SK-N-SH (cell line): ENCODE data around the gene RBM46. TPM values are rescaled to one million over a fixed set of nuclear protein-coding genes. Genes with fewer than 3 reads are reported as not detected.
"Not testable (repeated sequence)": the region's sequence is repeated elsewhere in the genome, so short reads cannot be mapped to it uniquely, and the experiment has no call there.

ENCODE experiments used
- CTCF ChIA-PET: fragments of 300-600, 350-600 bp; formaldehyde crosslinking; extraction: SDS; loops from one replicate; lab custom pipeline; 2021; lab: Yijun Ruan, JAX
- POLR2A ChIA-PET: fragments of 350-600 bp; sonication (Branson Sonifier 250); formaldehyde crosslinking; extraction: SDS; loops from one replicate; lab custom pipeline; 2020; ENCODE audit warnings: antibody characterized with exemption, inconsistent platforms; lab: Yijun Ruan, JAX
- DNase-seq: peaks from one replicate; pipeline ENCODE4 v3.0.0; 2012
- H2AFZ ChIP-seq: fragments of 200-600 bp; sonication (generic); 2 replicates; pipeline ENCODE4 v1.8.1; 2016; ENCODE audit warnings: antibody characterized with exemption, mild to moderate bottlenecking, low read depth
- H3F3A ChIP-seq: fragments of 200-600 bp; sonication (generic); replicated peaks from 2 replicates; pipeline ENCODE3; 2016; ENCODE audit warnings: antibody characterized with exemption, mild to moderate bottlenecking; ENCODE audit not compliant: insufficient read depth
- H3K27ac ChIP-seq, 2 experiments: fragments of 200-500 bp in 1 of 2; fragments of 200-600 bp in 1 of 2; sonication (Bioruptor generic) in 1 of 2; sonication (generic), shearing (Covaris generic) in 1 of 2; 2 replicates each; pipeline versions ENCODE4 v1.5.1 to v1.6.1; 2014 to 2016; ENCODE audit warnings: low read depth in 2 of 2, inconsistent platforms in 1 of 2, low read length in 1 of 2, mild to moderate bottlenecking in 1 of 2, mixed read lengths in 1 of 2
- H3K27me3 ChIP-seq: fragments of 200-600 bp; sonication (generic), shearing (Covaris generic); 2 replicates; pipeline ENCODE4 v1.6.1; 2016; ENCODE audit warnings: mixed run types; ENCODE audit not compliant: insufficient read depth
- H3K36me3 ChIP-seq, 2 experiments: fragments of 200-500 bp in 1 of 2; fragments of 200-600 bp in 1 of 2; sonication (Bioruptor generic) in 1 of 2; sonication (generic) in 1 of 2; replicated peaks in 1 of 2; 2 replicates each; pipeline versions ENCODE3 to v1.5.1; 2014 to 2016; ENCODE audit warnings: low read length in 1 of 2, mild to moderate bottlenecking in 1 of 2; ENCODE audit not compliant: insufficient read depth in 2 of 2, control insufficient read depth in 1 of 2
- H3K4me1 ChIP-seq, 2 experiments: fragments of 200-500 bp in 1 of 2; fragments of 200-600 bp in 1 of 2; sonication (Bioruptor generic) in 1 of 2; sonication (generic), shearing (Covaris generic) in 1 of 2; 2 replicates each; pipeline versions ENCODE4 v1.5.1 to v1.6.1; 2014 to 2016; ENCODE audit warnings: low read depth in 1 of 2, low read length in 1 of 2, mixed run types in 1 of 2; ENCODE audit not compliant: insufficient read depth in 2 of 2, control insufficient read depth in 1 of 2
- H3K4me2 ChIP-seq: fragments of 200-600 bp; sonication (generic), shearing (Covaris generic); 2 replicates; pipeline ENCODE4 v1.6.1; 2017; ENCODE audit warnings: mixed run types
- H3K4me3 ChIP-seq, 2 experiments: fragments of 200-500 bp in 1 of 2; fragments of 200-600 bp in 1 of 2; sonication (Bioruptor generic) in 1 of 2; sonication (generic), shearing (Covaris generic) in 1 of 2; 2 replicates each; pipeline versions ENCODE4 v1.5.1 to v1.8.1; 2014 to 2016; ENCODE audit warnings: low read depth in 2 of 2, inconsistent platforms in 1 of 2, low read length in 1 of 2, mild to moderate bottlenecking in 1 of 2, mixed read lengths in 1 of 2, moderate library complexity in 1 of 2
- H3K79me2 ChIP-seq: fragments of 200-600 bp; sonication (generic); 2 replicates; pipeline ENCODE4 v1.8.1; 2017; ENCODE audit warnings: mild to moderate bottlenecking; ENCODE audit not compliant: insufficient read depth
- H3K9ac ChIP-seq: fragments of 200-600 bp; sonication (generic); 2 replicates; pipeline ENCODE4 v1.6.1; 2017; ENCODE audit warnings: mixed run types
- H3K9me2 ChIP-seq: fragments of 200-600 bp; sonication (generic); 2 replicates; pipeline ENCODE4 v1.6.1; 2017; ENCODE audit warnings: mixed run types
- H3K9me3 ChIP-seq: fragments of 200-600 bp; sonication (generic); 2 replicates; pipeline ENCODE4 v1.6.1; 2017; ENCODE audit warnings: mixed run types, mild to moderate bottlenecking, moderate library complexity
- H4K20me1 ChIP-seq: fragments of 200-600 bp; sonication (generic); 2 replicates; pipeline ENCODE4 v1.6.1; 2017; ENCODE audit warnings: mild to moderate bottlenecking, mixed run types; ENCODE audit not compliant: insufficient read depth
- CHD2 ChIP-seq: fragments of 150-350 bp; IDR thresholded peaks from 2 replicates; pipeline ENCODE4 v1.6.1; 2018; ENCODE audit warnings: low read length; ENCODE audit not compliant: partially characterized antibody
- FOXM1 ChIP-seq: IDR thresholded peaks from 2 replicates; pipeline ENCODE4 v1.4.0; 2012; ENCODE audit warnings: low read depth, mild to moderate bottlenecking
- GABPA ChIP-seq: IDR thresholded peaks from 2 replicates; pipeline ENCODE4 v1.4.0; 2012; ENCODE audit warnings: low read depth, mild to moderate bottlenecking
- MXI1 ChIP-seq: IDR thresholded peaks from 2 replicates; pipeline ENCODE4 v1.6.1; 2012; ENCODE audit warnings: mild to moderate bottlenecking, low read depth, low read length, improper control_type of control experiment
- NRF1 ChIP-seq: IDR thresholded peaks from 2 replicates; pipeline ENCODE4 v1.6.1; 2012; ENCODE audit warnings: low read depth, mild to moderate bottlenecking, low read length
- POLR2AphosphoS5 ChIP-seq: IDR thresholded peaks from 2 replicates; pipeline ENCODE4 v1.6.1; 2012; ENCODE audit warnings: low read depth, low read length
- RCOR1 ChIP-seq: fragments of 150-350 bp; IDR thresholded peaks from 2 replicates; pipeline ENCODE4 v1.6.1; 2017; ENCODE audit warnings: antibody characterized with exemption, low read length
- RFX5 ChIP-seq: IDR thresholded peaks from 2 replicates; pipeline ENCODE4 v1.6.1; 2012; ENCODE audit warnings: mild to moderate bottlenecking, improper control_type of control experiment, low read length
- TAF1 ChIP-seq: IDR thresholded peaks from 2 replicates; pipeline ENCODE4 v1.6.1; 2012; ENCODE audit warnings: low read depth, mild to moderate bottlenecking, low read length, moderate library complexity, borderline replicate concordance
- TCF12 ChIP-seq: IDR thresholded peaks from 2 replicates; pipeline ENCODE4 v1.4.0; 2012
- TEAD4 ChIP-seq: IDR thresholded peaks from 2 replicates; pipeline ENCODE4 v1.4.0; 2012; ENCODE audit warnings: mild to moderate bottlenecking, borderline replicate concordance; ENCODE audit not compliant: insufficient read depth
- USF1 ChIP-seq: IDR thresholded peaks from 2 replicates; pipeline ENCODE4 v1.4.0; 2012; ENCODE audit warnings: low read depth, borderline replicate concordance
- YY1 ChIP-seq: IDR thresholded peaks from 2 replicates; pipeline ENCODE4 v1.4.0; 2012; ENCODE audit warnings: low read depth, mild to moderate bottlenecking
- WGBS: methylation state at CpG from one replicate; pipeline ENCODE4 v1.1.6; 2017; ENCODE audit warnings: low lambda C conversion rate; 5-methylcytosine and 5-hydroxymethylcytosine counted together
- polyA plus RNA-seq, 3 experiments: library from polyadenylated mRNA; depleted of rRNA; stranded (reverse); fragments of >200 nt; gene quantifications; 2 replicates each; pipeline ENCODE4 v1.2.3, GENCODE V29; 2012
- small RNA-seq, 7 experiments: library from RNA; depleted of rRNA; stranded (forward); fragments of <200 nt; gene quantifications; one replicate each; pipeline ENCODE3, GENCODE V24; 2012

RBM46 gene
- polyA plus RNA-seq, 1 of the 3 experiments (the other 2 are of a cell fraction) = not detected

GRCh38 chr4:154874049-154874448 lies 93.0 kb downstream of the RBM46 start:
- H2AFZ ChIP-seq, H3K9me3 ChIP-seq, H3K4me1 ChIP-seq, POLR2A ChIA-PET, H3K9me2 ChIP-seq, H3K36me3 ChIP-seq, H3K4me3 ChIP-seq, DNase-seq, CTCF ChIA-PET, H3F3A ChIP-seq, H3K79me2 ChIP-seq, H3K4me2 ChIP-seq, H3K9ac ChIP-seq, H3K27me3 ChIP-seq, H4K20me1 ChIP-seq, H3K27ac ChIP-seq: not testable (repeated sequence)
- 27% methylated on average over 4 of the region's 4 CpGs for WGBS

GRCh38 chr4:154877110-154877760 lies 96.2 kb downstream of the RBM46 start:
- TF ChIP-seq MXI1 (no peak), TAF1 (no peak), RFX5 (no peak), RCOR1 (no peak), USF1 (no peak), GABPA (no peak), POLR2AphosphoS5 (no peak), FOXM1 (no peak), YY1 (no peak), TEAD4 (no peak), TCF12 (no peak), NRF1 (no peak), CHD2 (no peak)

More at GRCh38 chr4:154877110-154877760, 96.2 kb downstream of the RBM46 start:
- H3F3A ChIP-seq = no peaks in the 10 kb centered on the region
- H3K27ac ChIP-seq = no peak overlapping the region
- H3K4me1 ChIP-seq = peaks cover 0 to 3% of the 10 kb centered on the region in 2 experiments; a peak in 1 of 4 replicates
- DNase-seq = no peak
- ChIA-PET CTCF (interaction anchor here (1.2 to 1.8 kb wide), 2 partner anchors 9 to 495 kb away, joined by 3 to 7 read pairs; no protein-coding TSS in a partner anchor), POLR2A (no interaction called here)
- no peak overlapping the region for H2AFZ ChIP-seq
- H3K27me3 ChIP-seq = no peaks in the 10 kb centered on the region
- H3K9ac ChIP-seq = no peak overlapping the region
- H3K79me2 ChIP-seq = no peaks in the 10 kb centered on the region
- no peaks in the 10 kb centered on the region for H3K9me2 ChIP-seq
- no peaks in the 10 kb centered on the region for H4K20me1 ChIP-seq
- H3K36me3 ChIP-seq = no peaks in the 10 kb centered on the region
- H3K4me3 ChIP-seq = no peak overlapping the region
- H3K4me2 ChIP-seq = no peak overlapping the region
- 26% methylated on average over 8 of the region's 8 CpGs for WGBS
- no peaks in the 10 kb centered on the region for H3K9me3 ChIP-seq

Small RNA genes within 50 kb of the gene (small RNA-seq; reads per million reads assigned to genes)
- gene RNU2-44P = 0 to 11.3 (median 0) reads per million in 7 experiments
- gene RNU2-66P = 0 reads per million in 7 experiments

Other genes with a start within 250 kb of the RBM46 start
- 64.8 and 84.6 TPM in 2 replicates for gene PLRG1, start 230.9 kb upstream of the RBM46 start, polyA plus RNA-seq (2012; rRNA removed)
- gene FGB, start 218.3 kb upstream of the RBM46 start, polyA plus RNA-seq (2012; rRNA removed) = not detected in 2 replicates
- gene FGA, start 190.5 kb upstream of the RBM46 start, polyA plus RNA-seq (2012; rRNA removed) = not detected in 2 replicates
- gene FGG, start 168.6 kb upstream of the RBM46 start, polyA plus RNA-seq (2012; rRNA removed) = not detected in 2 replicates
- not detected in 2 replicates for gene LRAT, start 37.3 kb upstream of the RBM46 start, polyA plus RNA-seq (2012; rRNA removed)